Stomach (tissue), 9 donors: ENCODE results near the gene CBLIF. TPM values are rescaled to one million over a fixed set of nuclear protein-coding genes. Genes with fewer than 3 reads are reported as not detected.

ENCODE experiments used
- DNase-seq, 2 donors: peaks; one replicate each; pipeline versions ENCODE4 v3.0.0 to v3.0.0-alpha.2; 2013 to 2019
- H3K27ac ChIP-seq, 5 donors: fragments of 200-600 bp in 4 of 5; sonication (generic) in 4 of 5; one replicate each; pipeline ENCODE4 v1.5.1; 2013 to 2019; ENCODE audit warnings: mild to moderate bottlenecking in 1 of 5, moderate library complexity in 1 of 5
- H3K27me3 ChIP-seq, 3 donors: fragments of 200-600 bp; sonication (generic); one replicate each; pipeline ENCODE4 v1.5.1; 2017 to 2019; ENCODE audit warnings: mixed run types in 1 of 3
- H3K36me3 ChIP-seq, 4 donors: fragments of 200-600 bp; sonication (generic); 1 replicate in 3 of 4; 2 replicates in 1 of 4; pipeline ENCODE4 v1.5.1; 2016 to 2019
- H3K4me1 ChIP-seq, 4 donors: fragments of 200-600 bp; sonication (generic); one replicate each; pipeline ENCODE4 v1.5.1; 2016 to 2019
- H3K4me3 ChIP-seq, 4 donors: fragments of 200-600 bp; sonication (generic) in 3 of 4; one replicate each; pipeline ENCODE4 v1.5.1; 2016 to 2019; ENCODE audit warnings: mild to moderate bottlenecking in 1 of 4
- H3K9me3 ChIP-seq, 4 donors: fragments of 200-600 bp; sonication (generic); one replicate each; pipeline ENCODE4 v1.5.1; 2016 to 2019
- CTCF ChIP-seq, 7 experiments: fragments of 450-650 bp in 4 of 7; fragments of 200-600 bp in 3 of 7; sonication (generic) in 3 of 7; IDR thresholded peaks; one replicate each; pipeline ENCODE4 v1.5.1; 2016 to 2019; ENCODE audit warnings: antibody characterized with exemption in 7 of 7, control low read depth in 2 of 7, mild to moderate bottlenecking in 1 of 7
- EP300 ChIP-seq: sonication (generic); formaldehyde crosslinking; IDR thresholded peaks from one replicate; pipeline ENCODE4 v1.6.1; 2017; ENCODE audit warnings: antibody characterized with exemption
- POLR2A ChIP-seq, 4 donors: fragments of 450-650 bp; IDR thresholded peaks; one replicate each; pipeline ENCODE4 v1.6.1; 2016; ENCODE audit warnings: antibody characterized with exemption in 4 of 4, control low read depth in 2 of 4, mild to moderate bottlenecking in 1 of 4, moderate library complexity in 1 of 4
- POLR2AphosphoS5 ChIP-seq, 3 donors: sonication (generic); formaldehyde crosslinking; IDR thresholded peaks; one replicate each; pipeline ENCODE4 v1.6.1; 2016; ENCODE audit warnings: antibody characterized with exemption in 3 of 3
- WGBS, 5 donors: extraction: QIAGEN DNeasy Blood & Tissue Kit in 3 of 5; methylation state at CpG; one replicate each; pipeline versions ENCODE4 v1.1.5 to v1.1.7; 2013 to 2018; 5-methylcytosine and 5-hydroxymethylcytosine counted together
- intact Hi-C: fragments of 100-400 bp; cut with DNase I; formaldehyde crosslinking; loops from one replicate; pipeline ENCODE4 v1.15.1; 2023; ENCODE audit warnings: low total_unique reads
- polyA plus RNA-seq, 3 donors: library from polyadenylated mRNA; stranded (reverse); fragments of 200-250 nt; gene quantifications; one replicate each; pipeline ENCODE4 v1.2.3, GENCODE V29; 2013
- total RNA-seq, 5 donors: library from RNA; depleted of rRNA; stranded (reverse); fragments of >200 nt; gene quantifications; one replicate each; pipeline versions ENCODE4 v1.1.0 to v1.2.3, GENCODE V29; 2014 to 2016
- donor health status: healthy with polysubstance abuse.
- donor health status: Bipolar disorder and iron deficiency.
- donor health status: healthy.

CBLIF gene
- total and polyA plus RNA-seq, 8 donors: 2.9 to 2,010 (median 629) TPM

DNA sequence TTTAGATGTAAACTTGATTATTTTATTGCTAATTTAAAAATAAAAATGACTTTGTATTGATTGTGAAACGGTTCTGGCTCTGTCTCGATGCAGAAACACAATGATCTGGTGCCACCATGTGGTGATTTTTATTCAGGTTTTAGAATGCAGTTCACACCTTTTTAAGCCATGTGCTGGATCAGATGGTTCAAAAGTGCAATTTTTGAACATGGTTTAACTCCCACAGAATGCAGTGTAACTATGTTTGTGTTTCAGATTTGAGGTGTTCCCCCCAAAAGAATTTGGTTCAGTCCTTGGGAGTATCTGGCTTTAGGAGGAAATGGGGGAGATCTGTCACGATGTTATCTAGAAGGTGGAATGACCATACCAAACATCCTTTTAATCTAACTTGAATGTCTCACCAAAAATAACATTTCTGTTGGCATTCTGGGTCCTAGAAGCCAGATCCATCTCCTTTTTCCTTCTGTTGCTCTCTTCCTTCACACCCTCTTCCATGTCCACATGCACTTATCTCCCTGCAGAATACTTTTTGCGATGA is 42.6 kb downstream of the CBLIF start:
- Histone ChIP-seq H3K36me3 (peaks cover 32 to 80% (median 75%) of the 10 kb centered on the region in 4 donors), H3K9me3 (no peaks in the 10 kb centered on the region), H3K27ac (peak overlapping the region in 1 of 5 donors; percentile 5), H3K4me3 (no peak overlapping the region), H3K4me1 (peaks cover 0 to 15% (median 5%) of the 10 kb centered on the region in 4 donors), H3K27me3 (no peaks in the 10 kb centered on the region)
- WGBS, 5 donors: 33 to 50% (median 49%) methylated on average over 4 of the region's 4 CpGs
- intact Hi-C loops: loop anchor here (5.0 kb wide), 1 partner anchor 45 kb away; the partner anchor contains the start of gene STX3
- TF ChIP-seq EP300 (no peak), POLR2AphosphoS5 (IDR thresholded peaks at IDR 0.05) (peak in 1 of 3 donors; percentile 15), CTCF (IDR thresholded peaks at IDR 0.05) (peak in 4 of 7 experiments; percentile 52 to 71 (median 55)), POLR2A (IDR thresholded peaks at IDR 0.05) (no peak)
- peak in 1 of 2 donors; percentile 87 for DNase-seq

DNA sequence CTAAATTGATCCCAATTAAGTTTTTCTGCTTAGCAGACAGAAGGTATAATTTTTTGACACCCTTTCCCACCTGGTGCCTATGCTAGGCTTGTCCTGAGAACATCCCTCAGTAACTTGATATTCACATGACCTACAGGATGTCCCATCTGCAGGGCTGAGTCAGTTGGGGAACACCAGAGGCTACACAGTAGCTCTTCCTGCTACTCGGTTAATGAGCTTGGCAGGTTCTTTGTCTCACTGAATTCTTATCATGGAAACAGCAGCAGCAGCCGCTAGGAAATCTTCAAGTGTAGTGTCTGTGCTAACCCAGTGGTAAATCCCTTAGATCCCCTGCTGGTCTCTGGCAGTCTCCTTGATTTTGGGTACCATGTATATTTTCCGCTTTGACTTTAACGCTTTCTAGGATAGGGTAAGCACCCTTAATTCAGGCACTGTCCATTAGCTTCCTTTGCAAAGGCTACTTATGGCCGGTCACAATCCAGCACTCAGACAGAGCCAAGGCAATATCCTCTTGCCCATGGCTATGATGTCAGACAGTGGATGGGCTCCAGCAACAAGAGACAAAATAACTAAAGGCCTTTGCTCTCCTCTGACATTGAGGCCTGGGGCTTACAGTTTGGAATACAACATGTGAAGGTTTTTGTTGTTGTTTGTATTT is 43.2 kb downstream of the CBLIF start:
- H3K27ac ChIP-seq: peak overlapping the region in 3 of 5 donors; percentile 5 to 51 (median 13)
- intact Hi-C loops: loop anchor here (5.0 kb wide), 1 partner anchor 45 kb away; the partner anchor contains the start of gene STX3
- no peaks in the 10 kb centered on the region for H3K9me3 ChIP-seq
- peaks cover 38 to 80% (median 75%) of the 10 kb centered on the region in 4 donors for H3K36me3 ChIP-seq
- no peaks in the 10 kb centered on the region for H3K27me3 ChIP-seq
- H3K4me1 ChIP-seq: peaks cover 0 to 15% (median 5%) of the 10 kb centered on the region in 4 donors
- 47 to 58% (median 51%) methylated on average over 5 of the region's 5 CpGs for WGBS, 5 donors
- no peak for DNase-seq
- no peak overlapping the region for H3K4me3 ChIP-seq
- TF ChIP-seq CTCF (IDR thresholded peaks at IDR 0.05) (no peak), POLR2AphosphoS5 (IDR thresholded peaks at IDR 0.05) (no peak), POLR2A (IDR thresholded peaks at IDR 0.05) (no peak), EP300 (no peak)

DNA sequence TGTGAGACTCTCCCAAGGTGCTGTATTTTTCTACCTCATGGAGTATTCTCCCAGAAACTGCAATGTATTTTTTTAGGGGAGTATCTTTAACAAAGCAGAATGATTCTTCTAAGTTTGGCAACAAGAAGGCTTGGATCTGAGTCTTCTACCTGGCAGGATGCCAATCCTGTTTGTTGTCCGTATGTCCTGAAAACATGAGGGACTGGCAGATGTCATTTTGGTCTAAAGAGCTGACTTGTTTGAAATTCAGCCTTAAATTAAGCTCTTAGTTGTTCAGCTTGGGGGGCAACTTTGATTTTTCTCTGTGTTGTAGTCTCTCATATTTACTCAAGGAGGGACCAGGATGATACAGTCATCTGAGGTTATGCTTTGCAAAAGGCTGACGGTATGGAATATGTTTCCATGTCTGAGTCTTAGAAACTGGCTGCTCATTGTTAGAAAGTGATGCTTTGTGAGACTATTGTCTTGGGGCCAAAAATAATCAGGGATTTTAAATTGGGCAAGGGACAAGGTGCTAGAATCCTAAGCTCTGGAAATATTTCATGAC is 44.1 kb downstream of the CBLIF start:
- no peak for TF ChIP-seq POLR2A (IDR thresholded peaks at IDR 0.05)
- no peak for TF ChIP-seq EP300
- no peak for TF ChIP-seq CTCF (IDR thresholded peaks at IDR 0.05)
- no peak for TF ChIP-seq POLR2AphosphoS5 (IDR thresholded peaks at IDR 0.05)
- Histone ChIP-seq H3K4me1 (peaks cover 0 to 15% (median 5%) of the 10 kb centered on the region in 4 donors), H3K27ac (peak overlapping the region in 3 of 5 donors; percentile 4 to 16 (median 7)), H3K4me3 (no peak overlapping the region), H3K27me3 (no peaks in the 10 kb centered on the region), H3K36me3 (peaks cover 34 to 80% (median 75%) of the 10 kb centered on the region in 4 donors), H3K9me3 (no peaks in the 10 kb centered on the region)
- WGBS, 5 donors: 32 to 54% (median 41%) methylated on average over 2 of the region's 2 CpGs
- no peak for DNase-seq
- intact Hi-C loops: loop anchor here (5.0 kb wide), 1 partner anchor 44 kb away; the partner anchor contains the start of gene STX3

DNA sequence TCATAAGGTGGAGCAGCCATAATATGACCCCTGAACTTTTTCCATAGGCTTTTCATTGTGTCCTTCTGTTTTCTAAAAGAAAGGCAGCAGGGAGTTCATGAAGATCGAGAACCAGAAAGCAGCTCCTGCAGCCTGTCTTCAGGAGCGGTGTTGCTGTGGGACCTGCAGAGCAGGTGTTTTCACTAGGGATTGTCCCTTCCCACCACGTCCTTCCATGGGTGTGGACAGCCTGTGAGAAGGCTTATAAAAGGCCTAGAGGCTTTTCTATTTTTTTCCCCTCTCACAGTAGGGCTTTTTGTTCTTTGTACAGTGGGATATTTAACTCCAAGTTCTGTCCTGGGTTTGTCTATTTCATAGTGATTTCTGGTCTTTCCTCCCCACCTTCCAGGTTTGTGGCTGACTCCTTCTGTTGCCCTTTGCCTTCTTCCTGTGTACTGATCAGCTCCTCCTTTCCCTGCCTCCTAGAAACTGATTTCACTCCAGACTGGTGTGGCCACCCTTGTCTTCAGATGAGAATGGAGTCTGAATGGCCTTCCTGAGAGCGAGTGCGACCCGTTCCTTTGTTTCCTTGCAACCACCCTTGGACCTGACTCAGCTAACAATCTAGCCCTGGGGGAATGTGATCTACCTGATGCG is 44.8 kb downstream of the CBLIF start:
- peaks cover 34 to 80% (median 75%) of the 10 kb centered on the region in 4 donors for H3K36me3 ChIP-seq
- H3K4me1 ChIP-seq: peaks cover 0 to 15% (median 5%) of the 10 kb centered on the region in 4 donors
- no peaks in the 10 kb centered on the region for H3K27me3 ChIP-seq
- H3K4me3 ChIP-seq: no peak overlapping the region
- DNase-seq: peak in 1 of 2 donors; percentile 22
- H3K27ac ChIP-seq: peak overlapping the region in 3 of 5 donors; percentile 4 to 16 (median 7)
- intact Hi-C loops: loop anchor here (5.0 kb wide), 1 partner anchor 43 kb away; the partner anchor contains the start of gene STX3
- H3K9me3 ChIP-seq: no peaks in the 10 kb centered on the region
- no peak for TF ChIP-seq CTCF (IDR thresholded peaks at IDR 0.05)
- TF ChIP-seq EP300: no peak
- TF ChIP-seq POLR2AphosphoS5 (IDR thresholded peaks at IDR 0.05): no peak
- no peak for TF ChIP-seq POLR2A (IDR thresholded peaks at IDR 0.05)
- WGBS, 5 donors: 55 to 70% (median 61%) methylated on average over 7 of the region's 7 CpGs
